ENCODE data around the gene KRT37.

Gene KRT37

DNA sequence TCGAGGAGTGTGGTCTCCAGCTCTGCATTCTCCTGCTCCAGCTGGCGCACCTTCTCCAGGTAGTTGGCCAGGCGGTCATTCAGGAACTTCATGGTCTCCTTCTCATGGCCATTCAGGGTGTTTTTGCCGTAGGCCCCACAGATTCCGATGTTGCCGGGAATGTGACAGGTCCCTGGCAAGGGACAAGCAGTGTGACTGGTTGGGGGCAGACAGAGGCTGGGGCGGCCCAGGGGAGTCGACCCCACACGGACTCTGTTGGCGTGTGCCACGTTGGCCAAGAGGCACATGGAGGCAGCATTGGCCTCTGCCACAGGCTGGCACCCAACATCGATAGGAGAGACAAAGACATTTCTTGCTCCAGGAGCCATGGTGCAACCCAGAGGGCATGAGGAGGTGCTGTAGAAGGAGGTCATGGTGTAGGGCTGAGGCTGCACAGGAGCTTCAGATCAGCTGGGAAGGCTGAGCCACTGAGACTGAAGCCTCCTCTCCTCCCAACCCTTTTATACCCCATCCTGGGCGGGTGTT, at the start of gene KRT37:
Gene KRT37 (minus strand): TSS at position 475 of the 525 bp plus-strand sequence. CDS start 62 bp downstream, at position 413.
- DNase-seq (ENCODE audit: low read depth): no peak

DNA sequence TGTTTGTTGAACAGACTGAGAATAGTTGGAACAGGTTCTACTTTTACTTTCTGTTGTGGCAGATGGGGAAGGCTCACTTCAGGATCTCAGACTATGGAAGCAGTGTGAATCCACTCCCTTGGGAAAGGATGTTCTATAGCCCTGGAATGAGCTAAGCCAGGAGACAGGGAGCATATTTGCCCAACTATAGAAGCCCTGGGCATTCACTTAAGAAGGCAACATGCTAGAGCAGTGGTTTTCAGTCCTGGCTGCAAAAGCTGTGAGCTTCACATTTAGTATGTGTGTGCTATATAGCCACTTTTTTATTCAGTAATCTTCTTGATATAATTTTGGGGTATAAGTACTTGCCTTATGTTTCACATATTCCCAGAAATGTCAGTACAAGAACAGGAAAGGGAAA, 44.0 kb upstream of the KRT37 start:
- no peak for DNase-seq (ENCODE audit: low read depth)

DNA sequence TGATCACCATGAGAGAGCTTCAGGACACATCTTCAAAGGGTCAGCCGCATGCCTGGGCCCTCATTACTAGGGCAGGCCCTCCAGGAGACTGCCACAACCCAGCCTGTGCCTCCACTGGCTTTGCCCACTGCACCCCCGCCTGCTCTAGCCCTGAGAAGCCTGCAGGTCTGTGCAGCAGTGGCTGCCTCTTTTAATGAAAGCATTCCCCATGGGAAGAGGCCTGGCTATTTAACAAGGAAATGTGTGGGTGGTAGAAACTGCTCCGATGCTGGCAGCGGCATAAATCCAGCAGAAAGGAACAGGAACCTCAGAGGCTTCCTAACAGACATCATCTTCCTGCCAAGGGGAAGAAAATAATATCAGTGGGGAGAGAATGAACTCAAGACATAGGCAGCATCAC, 43.2 kb upstream of the KRT37 start:
- DNase-seq (ENCODE audit: low read depth): no peak

DNA sequence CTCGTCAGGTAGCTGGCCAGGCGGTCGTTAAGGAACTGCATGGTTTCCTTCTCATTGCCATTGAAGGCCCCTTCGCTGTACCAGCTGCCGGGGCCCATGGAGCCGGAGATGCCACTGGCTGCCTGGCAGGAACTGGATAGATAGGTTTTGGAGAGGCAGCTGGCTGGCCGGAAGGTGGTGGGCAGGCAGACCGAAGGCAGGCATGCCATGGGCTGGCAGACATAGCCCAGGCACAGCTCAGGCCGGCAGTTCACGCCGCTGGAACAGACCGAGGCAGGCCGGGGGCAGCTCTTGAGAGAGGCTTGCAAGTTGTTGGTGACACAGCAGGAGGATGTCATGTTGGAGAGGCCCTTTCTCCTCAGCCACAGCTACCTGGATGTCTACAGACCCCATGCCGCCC, 42.6 kb upstream of the KRT37 start, which contains the start of gene KRT32:
Gene KRT32 (minus strand): TSS at position 399 of the 400 bp plus-strand sequence. CDS start 61 bp downstream, at position 338.
- DNase-seq (ENCODE audit: low read depth): no peak

- peak; percentile 95 for DNase-seq (ENCODE audit: low read depth)
Observed at GRCh38 chr17:41464682-41465081, 40.3 kb upstream of the KRT37 start.

- DNase-seq (ENCODE audit: low read depth): no peak
Observed at GRCh38 chr17:41464173-41464572, 39.8 kb upstream of the KRT37 start.

DNA sequence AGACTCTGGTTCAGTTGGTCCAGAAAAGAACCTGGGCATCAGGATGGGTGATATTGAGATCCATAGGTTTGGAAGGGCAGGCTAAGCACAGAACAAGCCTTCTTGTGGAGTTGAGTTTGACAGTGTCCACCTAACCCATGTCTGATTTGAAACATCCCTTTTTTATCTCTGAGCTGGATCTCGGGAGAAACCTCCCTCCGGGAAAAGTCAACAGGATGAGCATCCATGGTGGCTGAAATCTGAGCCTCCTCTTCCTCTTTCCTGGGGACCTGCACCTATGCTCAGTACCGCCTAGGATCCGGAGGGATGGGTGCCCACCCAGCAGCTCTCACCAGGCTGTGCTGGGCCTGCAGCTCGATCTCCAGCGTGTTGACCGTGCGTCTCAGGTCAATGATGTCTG, 39.4 kb upstream of the KRT37 start:
- DNase-seq (ENCODE audit: low read depth): no peak

- DNase-seq (ENCODE audit: low read depth): no peak
Observed at GRCh38 chr17:41462705-41463104, 38.3 kb upstream of the KRT37 start.

DNA sequence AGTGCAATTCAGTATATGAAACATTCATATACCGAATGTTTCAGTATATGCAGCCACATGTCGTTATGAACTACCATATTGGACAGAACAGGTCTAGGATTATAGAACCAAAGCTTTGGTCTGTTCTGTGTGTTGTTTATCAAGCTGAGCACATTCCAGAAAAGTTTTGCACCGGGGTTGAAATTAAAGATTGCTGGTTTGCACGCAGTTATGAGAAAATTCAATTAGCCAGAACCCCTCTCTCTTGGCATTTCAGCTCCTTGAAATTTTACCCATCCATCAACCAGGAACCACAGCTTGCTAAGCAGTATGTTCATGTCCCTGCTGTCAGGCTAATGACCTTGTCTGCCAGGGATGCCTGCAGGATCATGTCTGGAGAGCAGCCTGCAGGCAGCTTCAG, 33.3 kb upstream of the KRT37 start:
- DNase-seq (ENCODE audit: low read depth): no peak

DNA sequence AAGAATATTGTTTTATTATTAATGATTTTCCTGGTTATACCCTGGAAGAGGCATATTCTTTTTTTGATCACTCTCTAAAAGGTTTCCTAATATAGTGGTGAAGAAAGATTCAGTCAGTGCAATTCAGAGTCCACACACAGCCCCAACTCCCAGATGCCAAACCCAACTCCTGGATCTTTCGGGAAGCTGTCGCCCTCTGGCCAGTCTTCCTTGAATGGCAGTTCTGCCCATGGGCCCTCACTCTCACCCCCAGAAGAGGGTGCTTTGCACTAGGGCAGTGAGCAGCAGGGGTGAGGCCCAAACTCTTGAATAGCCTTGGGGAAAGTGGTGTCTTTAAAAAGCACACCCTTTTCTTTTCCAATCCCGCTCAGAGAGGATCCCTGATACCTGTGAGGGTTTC, 31.8 kb upstream of the KRT37 start:
- no peak for DNase-seq (ENCODE audit: low read depth)

DNA sequence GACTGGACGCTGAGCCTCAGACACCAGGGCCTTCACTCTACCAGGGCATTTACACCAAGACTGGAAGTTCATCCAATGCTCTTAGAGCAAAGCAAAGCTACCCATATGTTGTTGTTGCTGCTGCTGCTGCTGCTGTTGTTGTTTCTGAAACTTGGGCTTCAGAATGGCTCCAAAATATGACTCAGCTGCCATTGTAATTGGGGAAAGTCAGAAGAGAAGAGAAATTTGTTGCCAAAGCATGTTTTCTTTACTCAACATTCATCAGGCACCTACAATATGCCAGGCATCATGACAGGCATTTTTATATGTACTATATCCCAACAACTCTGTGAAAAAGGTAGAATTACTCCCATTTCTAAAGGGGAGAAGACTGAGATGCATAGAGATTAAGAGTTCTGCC, 30.9 kb upstream of the KRT37 start:
- DNase-seq (ENCODE audit: low read depth): no peak

DNA sequence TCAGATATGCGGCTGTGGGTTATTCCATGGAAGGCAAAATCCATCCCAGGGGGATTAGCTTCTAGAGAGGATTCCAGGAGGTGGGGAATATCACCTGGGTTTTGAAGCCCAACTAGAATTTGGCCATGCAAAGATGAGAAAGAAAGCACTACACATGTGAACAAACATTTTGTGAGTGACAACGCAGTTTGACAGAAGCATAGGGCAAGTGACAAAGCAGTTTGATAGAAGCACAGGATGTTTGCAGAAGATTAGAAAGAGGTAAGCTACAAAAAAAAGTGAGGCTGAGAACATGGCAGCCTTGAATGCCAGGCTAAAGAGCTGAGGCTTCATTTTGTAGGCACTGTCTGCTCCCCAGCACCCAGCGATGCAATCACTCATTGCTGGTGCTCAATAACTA, 28.7 kb upstream of the KRT37 start:
- DNase-seq (ENCODE audit: low read depth): no peak

GRCh38 chr17:41452281-41452680, 27.9 kb upstream of the KRT37 start:
- DNase-seq (ENCODE audit: low read depth): no peak

- no peak for DNase-seq (ENCODE audit: low read depth)
Observed at GRCh38 chr17:41451154-41451728, 26.9 kb upstream of the KRT37 start.

- DNase-seq (ENCODE audit: low read depth): no peak
Observed at GRCh38 chr17:41449008-41449407, 24.6 kb upstream of the KRT37 start.

- no peak for DNase-seq (ENCODE audit: low read depth)
Observed at GRCh38 chr17:41448506-41448905, 24.1 kb upstream of the KRT37 start.

- DNase-seq (ENCODE audit: low read depth): no peak
Observed at GRCh38 chr17:41446806-41447205, 22.4 kb upstream of the KRT37 start.

- no peak for DNase-seq (ENCODE audit: low read depth)
Observed at GRCh38 chr17:41444640-41445039, 20.3 kb upstream of the KRT37 start.

DNA sequence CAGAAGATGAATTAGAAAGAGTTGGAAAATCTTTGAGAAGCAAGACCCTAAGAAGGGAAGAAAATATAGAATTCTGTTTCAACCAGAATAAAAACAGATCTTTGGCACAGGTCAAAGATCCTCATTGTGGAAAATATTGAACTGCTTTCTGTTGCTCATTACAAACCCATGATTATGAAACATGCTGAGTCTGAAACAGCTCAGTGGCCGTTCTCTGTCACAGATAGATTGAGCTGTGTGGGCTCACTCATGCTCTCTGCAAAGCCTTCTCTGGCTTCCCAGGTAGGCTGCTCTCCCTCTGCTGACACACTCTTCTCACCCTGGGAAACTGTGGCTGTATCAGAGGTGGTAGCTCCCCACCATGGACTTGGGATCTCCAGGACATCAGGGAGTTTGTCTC, 19.8 kb upstream of the KRT37 start:
- no peak for DNase-seq (ENCODE audit: low read depth)

DNA sequence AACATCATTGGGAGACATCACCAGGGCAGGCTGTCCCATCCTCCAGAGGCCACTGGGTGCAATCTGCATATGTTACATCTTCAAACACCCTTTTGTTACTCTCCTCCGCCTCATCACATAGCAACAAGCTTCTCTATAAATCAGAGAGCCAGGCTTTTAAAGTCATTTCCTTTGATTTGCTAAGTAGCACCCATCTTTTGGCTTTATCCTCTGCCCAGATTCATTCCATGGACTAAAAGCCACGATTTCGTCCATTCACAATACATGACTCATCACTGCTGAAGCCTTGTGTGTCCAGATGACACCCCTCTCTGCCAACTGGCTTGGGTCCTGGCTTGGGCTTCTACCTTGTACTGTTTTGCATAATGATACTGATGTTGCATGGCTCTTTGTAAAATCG, 18.4 kb upstream of the KRT37 start:
- peak; percentile 71 for DNase-seq (ENCODE audit: low read depth)

- DNase-seq (ENCODE audit: low read depth): no peak
Observed at GRCh38 chr17:41440531-41441033, 16.2 kb upstream of the KRT37 start, which contains the start of gene KRT38. Gene KRT38, minus strand, starts transcription at chr17:41440983. Its CDS starts 62 bp downstream, at chr17:41440921.

DNA sequence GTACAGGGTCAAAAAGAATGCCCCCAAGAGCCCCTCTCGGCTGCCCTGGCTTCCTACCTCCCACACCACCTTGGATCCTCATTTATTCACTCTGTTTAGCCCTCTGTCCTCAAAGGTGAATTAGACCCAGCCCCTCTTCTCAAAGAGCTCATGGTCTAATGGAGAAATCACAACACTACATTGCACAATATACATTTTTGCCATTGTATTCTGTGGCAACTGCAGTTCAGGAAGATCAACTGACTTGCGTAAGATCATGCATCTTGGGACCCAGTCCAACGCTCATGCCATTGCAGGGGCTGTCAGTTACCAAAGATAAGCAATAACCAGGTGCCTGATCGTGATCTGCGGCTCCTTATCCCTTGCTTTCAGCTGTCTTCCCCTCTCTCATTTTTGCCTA, 15.0 kb upstream of the KRT37 start:
- DNase-seq (ENCODE audit: low read depth): no peak

GRCh38 chr17:41437769-41438168, 13.4 kb upstream of the KRT37 start:
- no peak for DNase-seq (ENCODE audit: low read depth)

DNA sequence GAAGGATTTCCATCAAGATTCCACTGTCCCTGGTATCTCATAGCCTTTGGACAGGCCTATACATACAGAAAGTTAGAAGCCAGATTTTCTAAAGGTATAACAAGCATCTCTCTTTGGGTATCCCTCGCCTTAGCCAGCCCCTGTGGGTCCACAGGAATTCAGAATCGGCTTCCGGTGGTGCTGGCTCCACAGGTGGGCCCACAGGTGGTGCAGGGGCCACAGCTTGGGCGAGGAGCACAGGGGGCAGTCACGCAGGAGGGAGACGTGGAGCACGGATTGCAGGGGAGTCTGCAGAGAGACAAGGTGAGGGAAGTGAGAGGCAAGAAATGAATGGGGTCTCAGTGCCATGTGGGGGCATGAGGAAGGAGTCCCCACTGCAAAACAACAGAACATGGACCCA, 12.9 kb upstream of the KRT37 start:
- no peak for DNase-seq (ENCODE audit: low read depth)

Measured in GM04504 (cell line).